Endodermal cell (in vitro differentiated cells): ENCODE data around the gene FARP1. TPM values are rescaled to one million over a fixed set of nuclear protein-coding genes. Genes with fewer than 3 reads are reported as not detected.

ENCODE experiments used
- DNase-seq: peaks from one replicate; pipeline ENCODE4 v3.0.0-alpha.2; 2017
- H3K27ac ChIP-seq: 2 replicates; pipeline ENCODE4 v1.5.1; 2013; ENCODE audit warnings: mild to moderate bottlenecking, low read depth, low read length, moderate library complexity
- H3K27me3 ChIP-seq: 2 replicates; pipeline ENCODE4 v1.6.1; 2013; ENCODE audit warnings: mild to moderate bottlenecking, low read length, moderate library complexity; ENCODE audit not compliant: insufficient read depth, control insufficient read depth, poor library complexity, severe bottlenecking
- H3K36me3 ChIP-seq: 2 replicates; pipeline ENCODE4 v1.7.0; 2013; ENCODE audit warnings: mild to moderate bottlenecking, low read length, moderate library complexity; ENCODE audit not compliant: control insufficient read depth, insufficient read depth
- H3K4me1 ChIP-seq: one replicate; pipeline ENCODE4 v1.7.0; 2013; ENCODE audit warnings: low read length; ENCODE audit not compliant: control insufficient read depth, insufficient read depth
- H3K4me3 ChIP-seq: 2 replicates; pipeline ENCODE4 v1.5.1; 2013; ENCODE audit warnings: mild to moderate bottlenecking, low read length, moderate library complexity
- H3K9ac ChIP-seq: 2 replicates; pipeline ENCODE4 v1.6.1; 2013; ENCODE audit warnings: mild to moderate bottlenecking, low read length, moderate library complexity; ENCODE audit not compliant: poor library complexity, severe bottlenecking; ENCODE audit errors: extremely low read depth
- H3K9me3 ChIP-seq: 2 replicates; pipeline ENCODE4 v1.6.1; 2013; ENCODE audit warnings: mild to moderate bottlenecking, low read length, moderate library complexity; ENCODE audit not compliant: control insufficient read depth
- H3K27ac Mint-ChIP-seq: 2 replicates; pipeline ENCODE4 v1.8.0; 2020; ENCODE audit warnings: mixed read lengths
- H3K27me3 Mint-ChIP-seq: 2 replicates; pipeline ENCODE4 v1.8.0; 2021; ENCODE audit warnings: mild to moderate bottlenecking, mixed read lengths; ENCODE audit not compliant: insufficient read depth
- H3K36me3 Mint-ChIP-seq: 2 replicates; pipeline ENCODE4 v1.8.0; 2020; ENCODE audit warnings: low read depth, mixed read lengths
- H3K4me1 Mint-ChIP-seq: 2 replicates; pipeline ENCODE4 v1.8.0; 2020; ENCODE audit warnings: mixed read lengths
- H3K4me3 Mint-ChIP-seq: 2 replicates; pipeline ENCODE4 v1.8.0; 2020; ENCODE audit warnings: mild to moderate bottlenecking, moderate library complexity, mixed read lengths
- H3K9me3 Mint-ChIP-seq: 2 replicates; pipeline ENCODE4 v1.8.0; 2020; ENCODE audit warnings: mild to moderate bottlenecking, mixed read lengths
- CTCF ChIP-seq: fragments of 200-600 bp; sonication (generic); conservative IDR thresholded peaks from 2 replicates; pipeline ENCODE4 v1.5.0; 2021; ENCODE audit warnings: antibody characterized with exemption, mild to moderate bottlenecking
- WGBS, 2 experiments: methylation state at CpG; one replicate each; pipeline versions ENCODE4 v1.1.5 to v1.1.7; 2013; ENCODE audit warnings: missing lambda C conversion rate in 2 of 2, mixed read lengths in 1 of 2; ENCODE audit not compliant: insufficient coverage in 1 of 2, insufficient read length in 1 of 2; 5-methylcytosine and 5-hydroxymethylcytosine counted together
- total RNA-seq, 2 donors: library from RNA; stranded (reverse); fragmentation: NEBNext Ultra II Directional in 1 of 2; extraction: Animal tissue kit (Norgen Biotek cat#: 25700) in 1 of 2; gene quantifications; 2 replicates in 1 of 2; 3 replicates in 1 of 2; pipeline ENCODE4 v1.2.1, GENCODE V29; 2021

Gene FARP1
- total RNA-seq, 2 donors from 2014 or later, result 237 to 319 TPM

GRCh38 chr13:98273067-98273823 lies 130.4 kb downstream of the FARP1 start:
- Histone ChIP-seq H3K36me3 (peaks cover 7% of the 10 kb centered on the region), H3K27ac (peak overlapping the region; percentile 90), H3K27me3 (no peaks in the 10 kb centered on the region), H3K9me3 (no peaks in the 10 kb centered on the region), H3K9ac (peak overlapping the region; percentile 84), H3K4me3 (peak overlapping the region; percentile 56), H3K4me1 (peaks cover 42% of the 10 kb centered on the region)
- H3K4me3 Mint-ChIP-seq, result peak overlapping the region; percentile 39
- H3K36me3 Mint-ChIP-seq, result peaks cover 10% of the 10 kb centered on the region
- no peak for DNase-seq
- peaks cover 72% of the 10 kb centered on the region for H3K4me1 Mint-ChIP-seq
- 56 to 73% methylated on average over 7 to 9 of the region's 9 CpGs for WGBS, 2 experiments
- peak overlapping the region; percentile 98 for H3K27ac Mint-ChIP-seq
- TF ChIP-seq CTCF, result no peak
- H3K27me3 Mint-ChIP-seq, result no peaks in the 10 kb centered on the region
- no peaks in the 10 kb centered on the region for H3K9me3 Mint-ChIP-seq

GRCh38 chr13:98273824-98274742 lies 131.2 kb downstream of the FARP1 start:
- Mint-ChIP-seq H3K36me3 (peaks cover 10% of the 10 kb centered on the region), H3K4me3 (peak overlapping the region; percentile 39), H3K9me3 (no peaks in the 10 kb centered on the region), H3K27me3 (no peaks in the 10 kb centered on the region), H3K4me1 (peaks cover 71% of the 10 kb centered on the region), H3K27ac (peak overlapping the region; percentile 98)
- DNase-seq, result peak; percentile 73
- WGBS, 2 experiments, result 38 to 45% methylated on average over 7 to 10 of the region's 12 CpGs
- peaks cover 42% of the 10 kb centered on the region for H3K4me1 ChIP-seq
- peak overlapping the region; percentile 56 for H3K4me3 ChIP-seq
- no peak for TF ChIP-seq CTCF
- peak overlapping the region; percentile 84 for H3K9ac ChIP-seq
- peaks cover 7% of the 10 kb centered on the region for H3K36me3 ChIP-seq
- peak overlapping the region; percentile 90 for H3K27ac ChIP-seq
- H3K27me3 ChIP-seq, result no peaks in the 10 kb centered on the region
- H3K9me3 ChIP-seq, result no peaks in the 10 kb centered on the region

- Mint-ChIP-seq H3K4me3 (no peak overlapping the region), H3K27me3 (no peaks in the 10 kb centered on the region), H3K4me1 (peaks cover 66% of the 10 kb centered on the region), H3K27ac (no peak overlapping the region), H3K36me3 (peaks cover 10% of the 10 kb centered on the region), H3K9me3 (no peaks in the 10 kb centered on the region)
- Histone ChIP-seq H3K9me3 (no peaks in the 10 kb centered on the region), H3K9ac (peak overlapping the region; percentile 84), H3K4me3 (no peak overlapping the region), H3K36me3 (peaks cover 7% of the 10 kb centered on the region), H3K4me1 (peaks cover 42% of the 10 kb centered on the region), H3K27ac (peak overlapping the region; percentile 90), H3K27me3 (no peaks in the 10 kb centered on the region)
- TF ChIP-seq CTCF, result no peak
- no peak for DNase-seq
- WGBS, 2 experiments, result 90% methylated on average over 2 of the region's 2 CpGs; no CpG with 5 or more reads in 1 of the 2 experiments
These were observed 132.1 kb downstream of the FARP1 start for GRCh38 chr13:98274921-98275487.
